T-helper 1 cell (primary cell): ENCODE measurements around the gene TTLL5.

Experiments used
- DNase-seq, 5 donors: peaks; one replicate each; pipeline ENCODE4 v3.0.0-alpha.2; 2012 to 2020

TTLL5 gene

DNA sequence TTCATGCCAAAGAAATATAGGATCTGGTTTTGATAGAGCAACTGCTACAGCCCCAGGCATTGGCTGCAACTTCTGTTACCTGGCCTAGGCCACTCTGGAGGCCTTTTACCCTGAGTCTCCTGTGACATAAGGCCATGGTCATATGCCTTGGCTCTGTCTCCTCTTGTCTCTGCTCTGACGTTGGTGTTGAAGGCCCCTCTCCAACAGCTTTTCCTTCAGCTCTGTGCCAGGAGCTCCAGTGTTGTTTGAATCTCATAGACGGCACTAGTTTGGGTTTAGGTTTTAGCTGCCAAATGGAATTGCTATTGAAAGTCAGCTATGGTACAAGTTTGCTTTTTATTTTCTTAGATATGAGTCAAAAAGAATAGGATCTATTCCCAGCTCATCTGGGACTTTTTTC lies 41.1 kb downstream of the TTLL5 start:
- no peak for DNase-seq

GRCh38 chr14:75702616-75703261 lies 41.7 kb downstream of the TTLL5 start:
- no peak for DNase-seq

DNA sequence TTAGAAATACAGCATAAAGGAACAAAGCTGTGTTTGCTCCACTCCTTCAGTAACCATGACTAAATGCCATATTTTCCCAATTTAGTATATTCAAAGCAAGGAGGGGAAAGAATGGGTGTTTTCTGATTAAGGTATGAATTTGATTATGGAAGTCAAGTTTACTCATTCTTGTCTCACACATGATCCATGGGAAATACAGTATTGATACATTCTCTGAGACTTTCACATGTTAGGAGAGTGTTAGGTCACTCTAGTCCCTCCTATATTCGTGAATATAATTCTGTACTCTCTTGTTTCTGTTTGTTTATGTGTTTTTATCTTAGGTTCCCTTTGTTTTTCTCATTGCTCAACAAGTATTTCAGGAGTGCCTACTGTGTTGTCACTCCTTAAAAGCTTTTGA lies 42.4 kb downstream of the TTLL5 start:
- no peak for DNase-seq

DNA sequence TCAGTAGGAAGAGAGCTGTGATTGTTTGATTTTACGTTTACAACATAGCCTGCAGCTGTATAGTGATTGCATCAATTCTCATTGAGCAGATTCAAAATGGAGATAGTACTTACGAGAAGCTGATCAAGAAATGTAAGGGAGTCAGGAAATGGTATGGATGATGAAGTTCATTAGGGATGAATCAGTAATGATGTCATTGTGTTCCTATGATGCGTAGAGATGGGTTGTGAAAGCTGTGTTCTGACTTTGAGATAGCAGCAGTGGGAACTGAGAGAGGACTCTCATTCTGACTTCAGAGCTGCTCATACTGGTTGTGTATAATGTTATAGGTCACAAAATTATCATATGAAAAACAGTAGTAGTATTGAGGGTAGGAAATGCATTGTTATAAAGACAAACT lies 44.0 kb downstream of the TTLL5 start:
- DNase-seq = no peak

DNA sequence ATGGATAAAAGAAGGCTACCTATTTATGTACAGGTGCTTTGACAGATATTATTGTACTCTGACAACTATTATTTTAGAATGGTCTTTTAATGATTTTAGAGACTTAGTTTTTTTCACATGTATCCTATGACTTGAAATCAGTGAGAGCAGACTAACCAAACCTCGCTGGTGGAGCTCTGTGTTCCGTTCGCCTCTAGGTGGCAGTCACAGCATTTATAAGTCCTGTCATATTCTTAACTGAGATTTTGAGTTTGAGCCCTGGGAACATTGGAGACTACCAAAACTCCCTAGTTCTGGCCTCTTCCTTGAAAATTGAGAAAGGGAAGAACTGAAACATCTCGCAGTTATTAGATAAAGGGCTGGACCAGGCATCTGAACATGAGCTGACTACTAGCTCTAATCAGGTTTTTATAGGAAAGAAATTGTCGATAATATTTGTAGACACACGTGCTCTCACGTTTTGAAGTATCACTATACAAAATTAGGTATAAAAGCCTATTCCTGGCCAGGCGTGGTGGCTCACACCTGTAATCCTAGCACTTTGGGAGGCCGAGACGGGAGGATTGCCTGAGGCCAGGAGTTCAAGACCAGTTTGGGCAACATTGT lies 48.3 kb downstream of the TTLL5 start:
- DNase-seq = peak; percentile 13 to 59 (median 40)

DNA sequence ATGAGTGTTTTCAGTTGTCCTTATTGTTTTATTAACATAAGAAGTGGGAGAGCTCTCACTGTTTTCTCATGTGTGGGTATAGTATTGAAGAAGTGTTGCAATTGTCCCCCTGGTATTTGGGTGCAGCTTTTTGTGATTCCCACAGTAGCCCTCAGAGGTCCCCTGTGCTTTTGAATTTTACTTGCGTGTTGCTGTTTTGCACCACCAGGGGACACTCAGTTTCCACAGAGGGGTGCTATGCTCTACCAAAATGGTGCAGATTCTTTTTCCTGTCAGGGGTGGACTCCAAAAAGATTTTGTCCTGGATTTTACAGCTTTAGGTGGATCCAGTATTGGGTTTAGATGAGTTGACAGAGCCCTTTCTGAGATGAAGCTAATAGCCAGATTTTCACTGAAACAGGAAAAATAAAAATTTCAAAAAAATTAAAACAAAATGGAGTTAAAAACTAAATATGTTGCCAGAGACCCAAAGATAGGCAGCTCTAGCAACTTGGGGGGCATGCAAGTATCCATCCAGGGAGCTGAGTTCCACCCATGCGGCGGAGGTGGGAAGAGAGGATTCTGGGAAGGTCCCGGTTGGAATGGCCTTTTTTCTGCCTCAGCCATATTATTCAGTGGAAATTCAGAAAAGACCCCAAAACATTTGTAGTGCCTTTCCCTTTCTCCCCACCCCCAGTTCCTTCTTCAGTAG lies 50.2 kb downstream of the TTLL5 start:
- peak in 1 of 5 donors; percentile 10 for DNase-seq

GRCh38 chr14:75711796-75712211 lies 50.8 kb downstream of the TTLL5 start:
- peak in 1 of 5 donors; percentile 32 for DNase-seq

DNA sequence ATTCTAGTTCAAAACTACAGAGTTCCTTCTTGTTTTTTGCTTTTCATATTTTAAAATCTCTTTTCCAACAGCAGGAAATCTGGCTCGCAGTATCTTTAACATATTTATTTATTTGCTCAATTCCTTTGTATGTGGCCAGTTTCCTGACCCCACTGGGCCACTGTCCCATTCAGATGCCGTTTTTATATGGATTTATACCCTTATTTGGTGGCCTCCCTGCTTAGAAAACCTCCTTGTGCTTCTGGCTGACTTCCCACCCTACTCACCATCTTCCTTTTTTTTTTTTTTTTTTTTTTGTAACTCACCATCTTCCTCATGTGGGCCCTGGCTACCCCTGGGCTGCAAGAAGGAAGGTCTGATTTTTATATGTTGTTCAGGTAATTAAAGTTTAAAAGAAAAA lies 53.9 kb downstream of the TTLL5 start:
- no peak for DNase-seq

DNA sequence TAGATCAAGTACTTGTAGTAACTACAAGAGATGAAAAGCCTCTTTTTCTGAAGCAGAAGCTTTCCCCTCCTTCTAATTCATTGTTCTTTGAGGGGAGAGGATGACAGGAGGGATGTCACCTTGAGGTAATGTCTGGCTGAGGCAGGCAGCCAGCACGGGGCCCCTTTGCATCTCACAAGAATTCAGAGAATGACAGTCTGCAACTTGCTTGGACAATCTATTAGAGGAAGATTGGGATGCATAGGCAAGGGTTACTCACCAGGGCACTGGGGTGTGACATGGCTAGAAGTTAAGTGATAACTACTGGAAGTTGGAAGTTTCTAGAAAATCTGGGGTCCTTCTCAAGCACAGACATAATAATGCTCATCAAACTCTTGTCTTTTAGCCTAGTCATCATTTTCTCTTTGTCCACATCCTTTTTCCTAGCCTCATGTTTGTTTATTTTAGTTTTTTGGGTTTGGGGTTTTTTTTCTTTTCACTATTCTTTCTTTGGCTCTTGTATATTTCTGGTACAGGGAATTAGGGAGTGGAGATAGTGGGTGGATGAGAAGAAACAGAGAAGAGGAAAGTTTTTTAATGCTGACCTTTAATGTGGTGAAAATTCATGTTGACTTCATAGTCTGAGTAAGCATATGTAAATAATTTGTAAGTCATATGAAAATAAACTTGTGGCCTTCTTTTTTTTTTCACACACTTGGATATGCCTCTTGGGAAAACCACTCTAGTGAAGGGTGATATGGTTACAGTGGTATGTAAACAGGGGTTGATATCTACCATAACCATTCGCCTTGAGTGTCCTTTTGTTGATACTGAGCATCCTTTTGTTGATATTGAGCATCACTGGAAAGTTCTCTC lies 55.1 kb downstream of the TTLL5 start:
- DNase-seq = no peak

DNA sequence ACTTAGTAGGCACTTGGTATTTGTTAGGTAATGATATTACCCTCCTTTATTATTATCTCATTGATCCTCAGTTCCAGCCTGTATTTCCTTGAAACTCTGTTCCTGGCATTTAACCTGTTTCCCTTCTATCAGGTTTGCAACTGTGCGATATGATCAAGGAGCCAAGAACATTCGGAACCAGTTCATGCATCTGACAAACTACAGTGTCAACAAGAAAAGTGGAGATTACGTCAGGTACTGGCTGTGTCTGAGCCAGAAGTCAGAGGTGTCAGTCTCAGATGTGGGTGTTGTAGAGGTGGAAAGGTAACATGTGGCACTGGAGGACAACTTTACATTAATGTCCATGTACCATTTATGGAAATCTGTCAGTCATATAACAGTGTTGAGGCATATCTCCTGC lies 56.7 kb downstream of the TTLL5 start:
- no peak for DNase-seq

GRCh38 chr14:75718199-75718598 lies 57.2 kb downstream of the TTLL5 start:
- DNase-seq = no peak

GRCh38 chr14:75720116-75720515 lies 59.1 kb downstream of the TTLL5 start:
- DNase-seq = no peak

DNA sequence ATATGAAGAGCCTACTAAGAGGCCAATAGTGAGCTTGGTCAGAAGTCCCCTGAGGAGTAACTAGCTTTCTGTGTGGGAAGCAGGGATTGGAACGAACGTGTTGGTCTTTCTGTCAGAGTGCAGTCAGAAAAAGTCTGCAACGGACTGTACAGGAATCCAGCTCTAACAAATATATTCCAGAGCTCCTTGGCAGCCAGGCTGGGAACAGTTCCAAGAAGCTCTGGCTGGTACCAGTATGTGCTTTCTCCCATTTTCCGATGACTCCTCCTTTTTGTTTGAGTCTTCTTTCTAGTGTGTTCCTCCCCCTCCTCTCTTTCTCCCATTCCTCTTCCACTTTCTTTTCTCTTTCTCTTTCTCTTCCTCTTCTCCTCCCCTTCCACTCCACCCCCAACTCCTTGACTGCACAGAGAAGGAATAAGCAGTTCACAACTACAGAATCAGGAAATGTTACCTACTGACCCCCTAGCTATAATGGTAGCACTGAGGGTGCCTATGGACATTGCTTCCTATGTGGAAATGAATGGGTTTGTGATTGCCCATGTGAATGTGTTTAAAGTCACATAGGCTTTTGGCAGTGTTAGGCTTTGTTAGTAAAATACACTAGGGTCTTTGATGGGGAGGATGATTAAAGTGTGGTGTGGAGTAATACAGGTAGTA lies 59.9 kb downstream of the TTLL5 start:
- DNase-seq = no peak

DNA sequence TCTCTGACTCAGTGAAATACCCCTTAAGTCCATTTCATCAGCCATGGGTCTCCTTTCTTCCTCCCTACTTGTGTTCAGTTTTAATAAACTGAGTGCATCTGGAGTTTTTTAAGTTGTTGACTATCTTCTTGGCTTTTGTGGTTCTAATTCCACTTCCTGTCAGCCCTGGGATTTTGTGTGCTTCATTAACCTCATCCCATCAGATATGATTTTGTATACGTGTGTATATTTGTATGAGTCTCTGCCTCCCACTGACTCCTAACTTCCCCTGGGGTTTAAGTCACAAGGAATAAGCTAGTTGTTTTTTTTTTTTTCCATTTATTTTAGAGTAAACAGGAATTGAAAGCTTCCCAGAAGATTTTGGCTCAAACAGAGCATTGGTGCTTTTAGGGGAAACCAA lies 62.7 kb downstream of the TTLL5 start:
- DNase-seq = no peak

GRCh38 chr14:75724414-75725204 lies 63.6 kb downstream of the TTLL5 start:
- peak in 1 of 5 donors; percentile 29 for DNase-seq

DNA sequence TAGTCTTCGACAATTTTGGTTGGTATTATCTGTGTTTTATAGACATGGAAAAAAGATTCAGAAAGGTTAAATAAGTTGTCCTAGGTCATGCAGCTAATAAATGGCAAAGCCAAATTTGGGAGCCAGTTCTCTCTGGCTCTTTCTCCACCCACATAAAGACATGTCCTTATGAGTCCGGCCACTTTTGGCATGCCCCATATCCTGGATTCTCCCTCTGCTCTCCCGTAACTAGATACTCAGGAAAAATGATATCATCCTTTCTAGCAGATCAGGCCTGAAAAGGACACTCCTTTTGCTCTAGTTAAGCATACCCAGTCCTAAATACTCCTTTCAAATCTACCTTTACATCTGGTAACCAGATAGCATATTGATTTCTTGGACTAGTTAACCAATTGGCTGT lies 64.4 kb downstream of the TTLL5 start:
- DNase-seq = no peak

GRCh38 chr14:75726321-75726720 lies 65.3 kb downstream of the TTLL5 start:
- no peak for DNase-seq

- DNase-seq = no peak
These were observed 66.1 kb downstream of the TTLL5 start for GRCh38 chr14:75727124-75727523.

DNA sequence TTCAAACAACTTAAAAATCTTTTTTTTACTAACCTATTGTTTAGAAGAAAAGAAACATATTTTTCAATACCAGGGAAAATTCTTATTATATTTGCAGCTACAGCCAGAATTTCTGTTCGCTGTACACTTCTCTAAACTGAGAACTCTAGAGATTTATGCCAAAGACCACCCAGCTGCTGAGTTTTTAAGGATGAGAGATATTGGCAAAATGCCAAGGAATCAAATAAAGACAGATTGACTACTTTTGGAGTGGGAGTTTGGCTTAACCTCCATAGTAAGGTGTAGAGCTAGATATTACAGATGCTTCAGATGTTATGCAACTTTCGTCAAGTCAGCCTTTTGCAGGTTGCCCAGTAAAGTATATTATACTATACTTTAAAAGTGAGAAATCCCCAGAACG lies 71.8 kb downstream of the TTLL5 start:
- no peak for DNase-seq

DNA sequence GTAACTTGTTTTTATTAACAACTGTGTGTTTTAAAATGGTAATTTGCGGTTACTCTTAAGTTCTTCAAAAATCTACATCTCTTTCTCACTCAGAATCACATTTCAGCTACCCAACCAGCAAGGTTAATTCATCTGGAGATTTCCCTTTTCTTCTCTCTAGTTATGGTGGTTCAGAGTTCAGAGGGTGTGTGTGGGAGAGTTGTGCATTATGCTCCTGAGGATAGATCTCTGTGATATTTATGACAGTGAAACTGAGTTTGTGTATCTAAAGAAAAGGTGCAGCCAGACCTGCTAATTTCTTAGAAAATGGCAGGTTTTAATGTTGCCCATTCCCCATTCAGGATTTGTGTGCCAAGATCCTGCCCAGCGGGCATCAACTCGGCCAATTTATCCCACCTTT lies 73.8 kb downstream of the TTLL5 start:
- no peak for DNase-seq

DNA sequence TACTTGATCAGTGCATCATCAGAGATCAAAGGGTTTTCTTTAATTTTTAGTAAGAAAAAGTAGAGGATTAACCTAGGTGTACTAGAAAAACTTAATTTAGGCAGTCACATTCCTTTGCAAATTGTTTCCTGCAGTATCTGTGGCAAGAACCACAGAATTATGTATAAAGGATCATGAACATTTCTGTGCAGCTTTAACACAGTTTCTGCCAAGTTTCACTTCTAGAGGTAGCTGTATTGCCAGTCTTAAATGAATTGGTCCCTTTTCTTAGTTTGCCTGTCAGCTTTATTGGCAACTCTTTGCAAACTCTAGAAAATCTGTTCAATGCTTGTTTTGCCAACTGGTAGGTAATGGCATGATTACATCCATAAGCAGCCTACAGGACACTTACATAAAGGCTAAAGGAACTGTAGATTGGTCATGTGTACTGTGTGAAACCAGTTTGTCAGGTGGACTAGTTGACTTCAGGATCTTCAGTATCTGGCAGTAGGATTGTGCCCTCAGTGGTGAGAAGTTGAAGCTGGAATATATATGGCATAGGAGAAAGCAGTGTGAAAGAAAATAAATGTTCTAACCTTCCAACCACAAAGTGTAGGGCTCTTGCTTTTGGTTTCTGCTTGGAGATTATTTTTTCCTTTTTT lies 75.9 kb downstream of the TTLL5 start:
- no peak for DNase-seq
